ENCODE measurements around the gene RTKN. TPM values are rescaled to one million over a fixed set of nuclear protein-coding genes. Genes with fewer than 3 reads are reported as not detected.

The RTKN gene
- polyA plus RNA-seq, 2 of the 4 experiments (the other 2 are of a cell fraction), result 15.1 to 20.1 TPM

DNA sequence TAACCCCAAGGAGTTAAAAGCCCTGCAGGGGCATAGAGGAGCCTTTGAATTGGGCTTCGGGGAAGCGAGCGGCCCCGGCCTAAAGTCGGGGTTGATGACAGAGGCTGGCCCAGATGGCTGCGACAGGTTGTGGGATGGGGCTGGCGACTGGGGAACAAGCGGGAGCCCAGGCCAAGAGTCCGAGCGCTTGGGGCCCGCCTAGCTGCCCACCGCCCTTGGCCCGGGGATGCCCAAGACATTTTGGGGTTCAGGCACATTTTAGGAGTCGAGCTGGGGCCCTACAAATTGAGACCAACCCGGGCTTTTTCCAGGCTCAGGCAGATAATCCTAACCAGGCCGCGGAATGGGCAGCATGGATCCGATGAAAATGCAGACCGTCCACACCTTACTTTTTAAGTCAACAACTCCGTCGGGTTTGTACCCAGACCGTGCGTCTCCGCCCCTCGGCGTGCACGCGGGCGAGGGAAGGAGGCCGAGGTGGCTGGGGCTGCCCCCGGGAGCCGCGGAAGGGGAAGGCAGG is 507 bp downstream of the RTKN start:
- peaks cover 34% of the 10 kb centered on the region for H3K4me1 ChIP-seq
- DNase-seq (ENCODE audit: low read depth in 1 of 2, low spot score in 1 of 2) (no peak), FAIRE-seq (no peak), ATAC-seq (no peak)
- TF ChIP-seq ZFP36 (IDR thresholded peaks at IDR 0.05; ENCODE audit: borderline replicate concordance, partially characterized antibody), result no peak
- no peak for TF ChIP-seq SMC3 (IDR thresholded peaks at IDR 0.05)
- no peak for TF ChIP-seq FOSB (CRISPR knock-in tag; IDR thresholded peaks at IDR 0.05)
- no peak for TF ChIP-seq NPAS2 (CRISPR knock-in tag; IDR thresholded peaks at IDR 0.05; ENCODE audit: borderline replicate concordance)
- TF ChIP-seq FOSL2 (IDR thresholded peaks at IDR 0.05), result no peak
- TF ChIP-seq FOSL2 (CRISPR knock-in tag; IDR thresholded peaks at IDR 0.05), result no peak
- no peak for TF ChIP-seq TP53 (CRISPR knock-in tag; IDR thresholded peaks at IDR 0.05)
- TF ChIP-seq E2F6 (IDR thresholded peaks at IDR 0.05; ENCODE audit: borderline replicate concordance, low read depth), result no peak
- TF ChIP-seq NFE2L2 (conservative IDR thresholded peaks at IDR 0.05; ENCODE audit: low read length), result no peak
- no peak for TF ChIP-seq CBX2 (IDR thresholded peaks at IDR 0.05; ENCODE audit: borderline replicate concordance, low read depth)
- TF ChIP-seq, protein P1, sequence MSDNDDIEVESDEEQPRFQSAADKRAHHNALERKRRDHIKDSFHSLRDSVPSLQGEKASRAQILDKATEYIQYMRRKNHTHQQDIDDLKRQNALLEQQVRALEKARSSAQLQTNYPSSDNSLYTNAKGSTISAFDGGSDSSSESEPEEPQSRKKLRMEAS (IDR thresholded peaks at IDR 0.05), result no peak
- WGBS (ENCODE audit: missing lambda C conversion rate), result 94% methylated on average over 33 of the region's 33 CpGs
- CTCF ChIA-PET, result interaction anchor here (1.1 to 2.6 kb wide), 4 partner anchors 10 to 91 kb away, joined by 3 to 6 read pairs (median 4); no protein-coding TSS in a partner anchor
- H3K27ac ChIP-seq, result peak overlapping the region; percentile 86 to 89
- no peaks in the 10 kb centered on the region for H3K9me3 ChIP-seq
- peak overlapping the region; percentile 93 for H3K4me2 ChIP-seq
- peak overlapping the region; percentile 53; the same call in 1 of the 3 replicates for H3K4me3 ChIP-seq
- POLR2A ChIA-PET, result interaction anchor here (1.8 to 2.2 kb wide), 2 partner anchors 13 to 16 kb away, joined by 21 to 23 read pairs; partner anchors contain the start of genes INO80B and WBP1

- FAIRE-seq, result no peak
- peak overlapping the region; percentile 86 to 89 for H3K27ac ChIP-seq
- peak overlapping the region; percentile 93 for H3K4me2 ChIP-seq
- no peaks in the 10 kb centered on the region for H3K9me3 ChIP-seq
- H3K4me1 ChIP-seq, result peaks cover 34% of the 10 kb centered on the region
- ATAC-seq, result peak; percentile 96 to 99
- CTCF ChIA-PET, result interaction anchor here (0.9 to 2.6 kb wide), 14 partner anchors 8 to 191 kb away, joined by 3 to 9 read pairs (median 4); partner anchors contain the start of genes CCDC142, TTC31 and WBP1
- H3K4me3 ChIP-seq, result peak overlapping the region; percentile 53
- WGBS (ENCODE audit: missing lambda C conversion rate), result 37% methylated on average over 32 of the region's 45 CpGs
- POLR2A ChIA-PET, result interaction anchor here (0.5 to 2.5 kb wide), 11 partner anchors 8 to 92 kb away, joined by 3 to 23 read pairs (median 5); partner anchors contain the start of genes C2orf81, CCDC142, INO80B and MRPL53
- peak; percentile 85 to 100 for DNase-seq (ENCODE audit: low read depth in 1 of 2, low spot score in 1 of 2)
- TF ChIP-seq MYC (IDR thresholded peaks at IDR 0.05; ENCODE audit: borderline replicate concordance, low read length), result peak; percentile 82; the same call in 1 of the 2 replicates
- no peak for TF ChIP-seq HOXB13 (CRISPR knock-in tag; IDR thresholded peaks at IDR 0.05; ENCODE audit: low read depth)
- TF ChIP-seq, protein P1 (IDR thresholded peaks at IDR 0.05), result peak; percentile 70; the same call in 1 of the 2 replicates
- TF ChIP-seq, protein P2, sequence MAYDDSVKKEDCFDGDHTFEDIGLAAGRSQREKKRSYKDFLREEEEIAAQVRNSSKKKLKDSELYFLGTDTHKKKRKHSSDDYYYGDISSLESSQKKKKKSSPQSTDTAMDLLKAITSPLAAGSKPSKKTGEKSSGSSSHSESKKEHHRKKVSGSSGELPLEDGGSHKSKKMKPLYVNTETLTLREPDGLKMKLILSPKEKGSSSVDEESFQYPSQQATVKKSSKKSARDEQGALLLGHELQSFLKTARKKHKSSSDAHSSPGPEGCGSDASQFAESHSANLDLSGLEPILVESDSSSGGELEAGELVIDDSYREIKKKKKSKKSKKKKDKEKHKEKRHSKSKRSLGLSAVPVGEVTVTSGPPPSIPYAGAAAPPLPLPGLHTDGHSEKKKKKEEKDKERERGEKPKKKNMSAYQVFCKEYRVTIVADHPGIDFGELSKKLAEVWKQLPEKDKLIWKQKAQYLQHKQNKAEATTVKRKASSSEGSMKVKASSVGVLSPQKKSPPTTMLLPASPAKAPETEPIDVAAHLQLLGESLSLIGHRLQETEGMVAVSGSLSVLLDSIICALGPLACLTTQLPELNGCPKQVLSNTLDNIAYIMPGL (CRISPR knock-in tag; IDR thresholded peaks at IDR 0.05; ENCODE audit: borderline replicate concordance), result no peak
- no peak for TF ChIP-seq SMC3 (IDR thresholded peaks at IDR 0.05)
- peak; percentile 83 for TF ChIP-seq E2F6 (IDR thresholded peaks at IDR 0.05; ENCODE audit: borderline replicate concordance, low read depth)
- TF ChIP-seq POLR2AphosphoS2 (conservative IDR thresholded peaks at IDR 0.05; ENCODE audit: low read length), result no peak
- TF ChIP-seq, protein P3, sequence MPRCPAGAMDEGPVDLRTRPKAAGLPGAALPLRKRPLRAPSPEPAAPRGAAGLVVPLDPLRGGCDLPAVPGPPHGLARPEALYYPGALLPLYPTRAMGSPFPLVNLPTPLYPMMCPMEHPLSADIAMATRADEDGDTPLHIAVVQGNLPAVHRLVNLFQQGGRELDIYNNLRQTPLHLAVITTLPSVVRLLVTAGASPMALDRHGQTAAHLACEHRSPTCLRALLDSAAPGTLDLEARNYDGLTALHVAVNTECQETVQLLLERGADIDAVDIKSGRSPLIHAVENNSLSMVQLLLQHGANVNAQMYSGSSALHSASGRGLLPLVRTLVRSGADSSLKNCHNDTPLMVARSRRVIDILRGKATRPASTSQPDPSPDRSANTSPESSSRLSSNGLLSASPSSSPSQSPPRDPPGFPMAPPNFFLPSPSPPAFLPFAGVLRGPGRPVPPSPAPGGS (IDR thresholded peaks at IDR 0.05), result peak; percentile 86
- TF ChIP-seq, protein P4, sequence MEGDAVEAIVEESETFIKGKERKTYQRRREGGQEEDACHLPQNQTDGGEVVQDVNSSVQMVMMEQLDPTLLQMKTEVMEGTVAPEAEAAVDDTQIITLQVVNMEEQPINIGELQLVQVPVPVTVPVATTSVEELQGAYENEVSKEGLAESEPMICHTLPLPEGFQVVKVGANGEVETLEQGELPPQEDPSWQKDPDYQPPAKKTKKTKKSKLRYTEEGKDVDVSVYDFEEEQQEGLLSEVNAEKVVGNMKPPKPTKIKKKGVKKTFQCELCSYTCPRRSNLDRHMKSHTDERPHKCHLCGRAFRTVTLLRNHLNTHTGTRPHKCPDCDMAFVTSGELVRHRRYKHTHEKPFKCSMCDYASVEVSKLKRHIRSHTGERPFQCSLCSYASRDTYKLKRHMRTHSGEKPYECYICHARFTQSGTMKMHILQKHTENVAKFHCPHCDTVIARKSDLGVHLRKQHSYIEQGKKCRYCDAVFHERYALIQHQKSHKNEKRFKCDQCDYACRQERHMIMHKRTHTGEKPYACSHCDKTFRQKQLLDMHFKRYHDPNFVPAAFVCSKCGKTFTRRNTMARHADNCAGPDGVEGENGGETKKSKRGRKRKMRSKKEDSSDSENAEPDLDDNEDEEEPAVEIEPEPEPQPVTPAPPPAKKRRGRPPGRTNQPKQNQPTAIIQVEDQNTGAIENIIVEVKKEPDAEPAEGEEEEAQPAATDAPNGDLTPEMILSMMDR (IDR thresholded peaks at IDR 0.05), result no peak
- no peak for TF ChIP-seq RNF2 (IDR thresholded peaks at IDR 0.05; ENCODE audit: borderline replicate concordance, low read depth)
- no peak for TF ChIP-seq BHLHE40 (IDR thresholded peaks at IDR 0.05; ENCODE audit: low read depth, low read length)
- TF ChIP-seq, protein P5, sequence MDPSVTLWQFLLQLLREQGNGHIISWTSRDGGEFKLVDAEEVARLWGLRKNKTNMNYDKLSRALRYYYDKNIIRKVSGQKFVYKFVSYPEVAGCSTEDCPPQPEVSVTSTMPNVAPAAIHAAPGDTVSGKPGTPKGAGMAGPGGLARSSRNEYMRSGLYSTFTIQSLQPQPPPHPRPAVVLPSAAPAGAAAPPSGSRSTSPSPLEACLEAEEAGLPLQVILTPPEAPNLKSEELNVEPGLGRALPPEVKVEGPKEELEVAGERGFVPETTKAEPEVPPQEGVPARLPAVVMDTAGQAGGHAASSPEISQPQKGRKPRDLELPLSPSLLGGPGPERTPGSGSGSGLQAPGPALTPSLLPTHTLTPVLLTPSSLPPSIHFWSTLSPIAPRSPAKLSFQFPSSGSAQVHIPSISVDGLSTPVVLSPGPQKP (IDR thresholded peaks at IDR 0.05; ENCODE audit: low read depth, low read length), result no peak
- TF ChIP-seq HEYL (CRISPR knock-in tag; IDR thresholded peaks at IDR 0.05), result no peak
- TF ChIP-seq RCOR1 (IDR thresholded peaks at IDR 0.05; ENCODE audit: low read depth, low read length), result no peak
- TF ChIP-seq KDM1A (IDR thresholded peaks at IDR 0.05; ENCODE audit: low read depth), result no peak
- no peak for TF ChIP-seq CBX8 (IDR thresholded peaks at IDR 0.05)
- TF ChIP-seq JUN (IDR thresholded peaks at IDR 0.05), result peak in 1 of 2 experiments; percentile 57; a peak in 1 of 5 replicates
- TF ChIP-seq FOSL2 (IDR thresholded peaks at IDR 0.05), result no peak
- no peak for TF ChIP-seq FOSL2 (CRISPR knock-in tag; IDR thresholded peaks at IDR 0.05)
Measured at GRCh38 chr2:74440378-74441169, 1.2 kb downstream of the RTKN start.

All from A549 (cell line).